Measurements from ENCODE around the gene TTLL10.

TTLL10 gene

DNA sequence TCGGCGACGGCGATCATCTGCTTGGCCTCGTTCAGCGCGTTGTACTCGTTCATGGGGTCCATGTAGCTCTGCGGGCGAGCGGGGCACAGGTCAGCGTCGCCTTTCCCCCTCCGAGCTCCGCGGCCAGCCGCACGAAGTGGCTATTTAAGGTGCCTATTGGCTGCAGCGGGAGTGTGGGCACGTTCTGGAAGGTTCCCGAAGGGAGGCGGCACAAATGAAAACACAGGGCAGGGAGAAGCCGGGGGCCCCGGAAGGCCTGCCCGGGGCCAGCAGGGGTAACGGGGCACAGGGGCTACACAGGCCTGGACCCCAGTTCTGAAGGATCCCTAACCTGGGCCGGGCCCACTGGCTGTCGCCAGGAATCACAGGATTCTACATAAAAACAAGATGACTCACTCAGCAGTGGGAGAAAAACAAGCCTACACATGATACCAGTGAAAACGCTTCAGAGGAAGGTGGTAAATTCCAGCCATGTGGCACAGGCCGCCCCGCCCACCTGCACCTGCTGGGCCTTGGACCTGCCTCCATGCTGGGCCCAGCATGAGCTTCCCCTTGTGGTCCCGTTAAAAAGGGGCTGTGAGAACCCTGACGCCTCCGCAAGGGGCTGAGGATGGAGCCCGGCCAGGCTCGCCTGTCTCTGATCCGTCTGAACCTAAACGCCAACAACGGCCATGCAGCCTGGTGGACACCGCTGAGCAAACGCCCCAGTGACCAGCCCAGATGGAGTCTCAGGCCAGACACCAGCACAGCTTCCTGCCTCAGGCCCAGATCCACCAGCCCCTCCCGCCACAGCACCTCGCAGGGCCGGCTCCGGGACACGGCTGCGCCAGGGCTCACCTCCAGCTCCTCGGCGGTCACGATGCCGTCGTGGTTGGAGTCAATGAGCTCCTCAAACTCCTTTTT, 44.2 kb downstream of the TTLL10 start:
- H3K4me3 ChIP-seq (ENCODE audit: low read depth, low read length), result no peak overlapping the region

DNA sequence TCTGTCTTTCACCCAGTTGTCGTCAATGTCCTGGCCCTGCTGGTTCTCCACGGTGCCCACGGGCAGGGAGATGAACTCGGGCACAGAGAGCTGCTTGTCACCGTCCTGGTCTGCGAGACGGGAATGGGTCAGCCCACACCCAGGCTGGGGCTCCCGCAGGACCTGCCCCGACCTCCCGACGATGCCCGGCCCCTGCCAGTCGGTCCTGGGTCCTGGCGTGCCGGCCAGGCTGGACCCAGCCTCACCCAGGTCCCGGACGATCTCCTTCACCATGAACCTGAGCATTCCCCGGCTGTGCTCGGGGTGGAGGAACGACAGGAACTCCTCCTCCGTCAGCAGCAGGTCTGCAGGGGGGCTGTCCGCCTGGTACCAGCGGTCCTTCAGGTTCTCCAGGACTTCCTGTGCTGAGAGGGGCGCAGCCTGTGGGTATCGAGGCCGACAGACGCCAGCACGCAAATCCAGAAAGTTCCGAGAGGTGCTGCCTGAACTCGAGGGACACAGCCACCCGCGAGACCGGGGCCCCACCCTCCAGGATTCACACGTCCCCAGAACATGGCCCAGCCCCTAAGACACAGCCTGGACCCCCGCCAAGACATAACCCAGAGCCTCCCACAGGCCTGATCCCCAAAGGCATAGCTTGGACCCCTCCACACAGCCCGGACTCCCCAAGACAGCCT, 45.0 kb downstream of the TTLL10 start:
- H3K4me3 ChIP-seq (ENCODE audit: low read depth, low read length), result no peak overlapping the region

DNA sequence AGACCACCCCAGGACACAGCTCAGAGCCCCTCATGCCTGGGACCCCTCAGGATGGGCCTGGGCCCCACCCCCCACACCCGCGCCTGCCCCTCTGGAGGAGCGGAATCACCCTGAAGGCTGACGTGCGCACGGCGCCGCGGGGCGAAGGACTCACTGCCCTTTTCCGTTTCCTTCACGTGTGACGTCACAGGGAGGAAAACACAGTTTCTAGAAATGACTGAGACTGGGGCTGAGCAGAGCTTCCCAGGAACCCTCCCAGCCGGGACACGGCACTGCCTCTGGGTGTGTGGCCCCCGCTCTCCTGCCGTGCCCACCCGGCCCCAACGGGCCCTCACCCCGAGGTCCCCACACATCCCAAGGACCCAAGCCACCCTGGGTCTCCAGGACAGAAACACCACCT, 45.7 kb downstream of the TTLL10 start:
- H3K4me3 ChIP-seq (ENCODE audit: low read depth, low read length), result no peak overlapping the region

DNA sequence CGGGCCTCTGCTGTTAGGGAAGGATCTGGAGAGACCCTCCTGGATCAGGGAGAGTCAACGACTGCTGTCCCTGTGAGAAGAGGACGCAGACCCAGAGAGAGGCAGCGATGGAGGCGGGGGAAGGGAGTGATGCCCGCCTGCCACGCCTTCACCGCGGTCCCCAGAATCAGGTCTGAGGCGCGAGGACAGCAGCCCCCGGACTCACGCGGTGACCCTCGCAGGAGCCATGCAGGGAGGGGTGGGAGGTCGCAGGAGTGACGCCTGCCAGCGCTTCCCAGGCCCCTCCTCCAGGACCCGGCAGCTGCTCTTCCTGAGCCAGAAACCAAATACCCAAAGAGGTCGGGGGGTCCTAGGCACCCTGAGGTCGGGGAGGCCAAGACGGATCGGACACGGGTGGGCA, 46.5 kb downstream of the TTLL10 start:
- H3K4me3 ChIP-seq (ENCODE audit: low read depth, low read length), result no peak overlapping the region

DNA sequence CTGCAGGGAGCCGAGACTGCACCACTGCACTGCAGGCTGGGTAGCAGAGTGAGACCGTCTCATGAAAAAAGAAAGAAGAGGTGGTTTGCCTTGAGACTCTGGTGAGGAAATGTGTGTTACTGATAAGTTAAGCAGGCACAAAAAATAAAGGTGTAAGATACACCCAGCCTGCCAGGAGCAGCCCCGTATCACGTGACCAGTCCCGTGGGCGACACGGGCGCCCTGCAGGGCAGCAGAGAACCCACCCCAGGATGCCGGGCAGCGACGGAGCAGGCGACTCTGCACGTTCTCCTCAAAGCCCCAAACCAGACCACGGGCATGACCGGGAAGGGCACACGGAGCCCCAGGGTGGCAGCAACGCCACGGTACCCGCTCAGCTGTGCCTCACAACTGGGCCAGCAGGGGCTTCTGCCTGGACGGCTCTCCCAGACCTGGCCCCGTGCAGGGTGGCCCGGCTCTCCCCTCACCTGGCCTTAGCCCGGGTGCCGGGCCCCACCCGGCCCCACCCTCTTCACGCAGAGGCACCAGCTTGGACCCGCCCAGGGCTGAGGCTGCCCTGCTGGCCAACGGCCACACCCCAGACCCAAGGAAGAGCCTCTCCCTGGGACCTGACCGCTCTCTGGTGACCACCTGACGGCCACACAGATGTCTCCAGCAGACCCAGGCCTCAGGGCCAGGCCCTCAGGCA, 48.4 kb downstream of the TTLL10 start:
- no peak overlapping the region for H3K4me3 ChIP-seq (ENCODE audit: low read depth, low read length)

DNA sequence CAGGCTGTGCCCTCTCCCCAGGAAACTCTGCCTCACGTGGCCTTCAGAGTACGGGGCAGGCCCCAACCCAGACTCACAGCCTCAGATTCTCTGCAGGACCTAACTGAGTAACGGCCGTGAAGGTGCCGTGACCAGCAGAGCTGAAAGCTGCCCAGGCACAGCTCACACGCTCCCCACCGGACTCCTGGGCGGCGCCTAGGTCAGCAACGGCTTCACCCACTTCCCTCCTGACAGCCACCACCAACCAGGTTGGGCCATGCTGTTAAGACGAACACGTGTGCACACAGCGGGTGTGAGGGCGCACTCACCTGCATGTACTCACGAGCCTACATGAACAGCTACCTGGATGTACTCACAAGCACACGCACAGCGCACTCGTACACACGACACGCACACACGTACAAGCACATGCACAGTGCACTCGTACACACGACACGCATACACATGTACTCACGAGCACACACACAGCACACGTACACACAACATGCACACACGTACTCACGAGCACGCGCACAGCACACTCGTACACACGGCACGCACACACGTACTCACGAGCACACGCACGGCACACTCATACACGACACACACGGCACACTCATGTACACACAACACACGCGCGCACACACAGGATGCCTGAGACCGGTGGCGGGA, 49.0 kb downstream of the TTLL10 start:
- no peak overlapping the region for H3K4me3 ChIP-seq (ENCODE audit: low read depth, low read length)

DNA sequence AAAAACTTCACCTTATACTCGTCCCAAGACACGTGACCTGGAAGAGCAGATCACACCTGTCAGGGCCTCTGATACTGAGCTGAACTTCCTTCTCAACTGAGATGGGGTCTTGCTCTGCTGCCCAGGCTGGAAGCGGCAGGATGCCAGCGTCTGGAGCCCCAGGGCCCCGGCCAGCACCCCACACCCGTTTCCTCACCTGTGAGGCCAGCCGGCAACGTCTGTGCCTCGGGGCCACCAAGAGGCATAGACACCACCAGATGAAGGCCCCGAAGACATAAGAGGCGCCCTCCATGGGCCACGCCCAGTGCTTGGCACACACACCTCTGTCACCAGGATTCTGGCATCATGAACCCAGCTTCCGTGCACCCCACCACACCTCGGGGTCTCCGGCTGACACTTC, 49.6 kb downstream of the TTLL10 start:
- no peak overlapping the region for H3K4me3 ChIP-seq (ENCODE audit: low read depth, low read length)

DNA sequence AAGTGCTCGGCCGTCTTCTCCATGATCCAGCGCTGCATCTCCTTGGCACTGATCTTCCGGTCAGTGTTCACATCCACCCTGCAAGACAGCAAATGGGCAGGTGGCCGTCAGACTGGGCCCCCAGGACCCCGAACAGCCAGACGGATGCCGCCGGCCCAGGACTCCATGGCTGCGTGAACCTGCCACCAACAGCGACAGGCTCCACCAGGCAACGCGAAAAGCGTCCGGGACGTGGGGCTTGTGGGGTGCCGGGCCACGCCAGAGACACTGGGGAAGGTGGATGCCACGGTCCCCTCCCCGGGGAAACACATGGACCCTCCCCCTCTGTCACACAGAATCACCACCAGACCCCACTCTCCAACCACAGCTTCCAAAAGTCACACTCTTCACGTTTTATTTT, 50.2 kb downstream of the TTLL10 start:
- no peak overlapping the region for H3K4me3 ChIP-seq (ENCODE audit: low read depth, low read length)

DNA sequence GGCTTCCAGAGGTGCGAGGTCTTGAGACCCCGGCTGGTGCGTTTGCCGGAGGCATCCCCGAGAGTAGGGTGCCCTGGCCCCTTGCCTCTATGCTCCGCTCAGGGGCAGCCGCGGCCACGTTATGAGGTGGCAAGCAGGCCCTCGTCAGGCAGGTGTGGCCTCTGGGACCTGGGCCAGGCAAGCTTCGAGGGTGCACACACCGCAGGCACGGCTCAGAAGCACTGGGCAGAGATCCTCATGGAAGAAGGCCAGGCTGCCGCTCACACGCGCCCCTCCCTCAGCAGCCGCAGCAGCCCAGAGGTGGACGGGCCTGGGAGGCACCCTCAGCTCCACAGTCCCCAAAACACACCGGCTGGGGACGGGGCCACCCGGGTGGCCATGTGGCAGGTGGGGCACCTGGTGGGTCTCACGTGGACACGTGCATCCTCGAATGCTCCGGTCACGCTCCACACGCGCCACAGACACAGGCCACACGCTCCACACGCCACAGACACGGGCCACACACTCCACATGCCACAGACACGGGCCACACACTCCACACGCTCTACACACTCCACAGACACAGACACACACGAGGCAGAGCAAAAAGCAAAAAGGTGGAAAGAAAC, 51.7 kb downstream of the TTLL10 start:
- no peak overlapping the region for H3K4me3 ChIP-seq (ENCODE audit: low read depth, low read length)

DNA sequence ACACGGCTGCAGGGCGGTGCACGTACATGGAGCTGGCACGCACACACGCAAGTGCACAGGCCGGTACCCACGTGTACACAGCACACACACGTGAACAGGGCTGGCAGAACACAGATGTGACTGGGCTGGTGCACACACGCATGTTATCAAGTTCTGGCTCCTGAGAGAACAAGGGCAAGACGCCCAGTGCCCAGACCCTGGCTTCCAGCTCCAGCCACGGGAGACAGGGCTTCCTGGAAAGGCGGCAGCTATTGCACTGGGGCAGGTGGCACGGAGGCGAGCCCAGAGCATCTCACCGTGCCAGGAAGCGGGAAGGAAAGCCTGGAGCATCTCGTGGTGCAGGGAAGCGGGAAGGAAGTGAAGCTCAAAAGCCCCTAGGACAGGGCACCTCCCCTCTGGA, 52.2 kb downstream of the TTLL10 start:
- no peak overlapping the region for H3K4me3 ChIP-seq (ENCODE audit: low read depth, low read length)

DNA sequence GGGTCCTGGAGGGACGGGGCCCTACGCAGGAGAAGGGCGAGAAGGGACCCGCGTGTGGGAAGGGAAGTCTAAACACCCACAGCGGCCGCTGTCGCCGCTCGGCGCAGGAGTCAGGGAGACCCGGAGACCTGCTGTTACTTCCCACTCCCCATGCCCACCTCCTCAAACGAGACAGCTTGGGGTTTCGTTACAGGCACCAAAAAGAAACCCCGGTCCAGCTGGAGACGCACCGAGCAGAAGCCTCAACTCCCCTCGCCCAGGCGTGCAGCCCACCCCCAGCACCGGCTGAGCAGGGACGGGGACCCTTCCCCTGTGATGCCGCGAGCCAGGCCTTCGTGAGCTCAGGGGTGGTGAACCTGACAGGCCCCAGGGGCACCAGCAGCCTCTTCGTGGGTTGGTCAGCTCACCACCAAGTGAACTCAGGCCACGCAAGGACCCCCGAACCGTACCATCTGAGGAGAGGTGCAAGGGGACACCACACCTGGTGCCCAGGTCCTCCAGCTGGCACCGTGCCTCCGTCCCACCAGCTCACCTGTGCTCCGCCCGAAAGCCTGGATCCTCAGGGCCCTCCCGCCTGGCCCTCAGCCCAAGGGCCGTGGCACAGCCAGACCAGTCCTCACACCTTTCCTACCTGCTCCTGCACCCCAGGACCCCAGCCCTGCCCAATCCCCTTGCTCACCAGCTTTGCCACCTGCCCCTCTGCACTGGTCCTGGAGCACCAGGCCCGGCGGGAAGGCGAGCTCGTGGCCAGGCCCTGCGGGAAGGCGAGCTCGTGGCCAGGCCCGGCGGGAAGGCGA, 53.1 kb downstream of the TTLL10 start:
- no peak overlapping the region for H3K4me3 ChIP-seq (ENCODE audit: low read depth, low read length)

DNA sequence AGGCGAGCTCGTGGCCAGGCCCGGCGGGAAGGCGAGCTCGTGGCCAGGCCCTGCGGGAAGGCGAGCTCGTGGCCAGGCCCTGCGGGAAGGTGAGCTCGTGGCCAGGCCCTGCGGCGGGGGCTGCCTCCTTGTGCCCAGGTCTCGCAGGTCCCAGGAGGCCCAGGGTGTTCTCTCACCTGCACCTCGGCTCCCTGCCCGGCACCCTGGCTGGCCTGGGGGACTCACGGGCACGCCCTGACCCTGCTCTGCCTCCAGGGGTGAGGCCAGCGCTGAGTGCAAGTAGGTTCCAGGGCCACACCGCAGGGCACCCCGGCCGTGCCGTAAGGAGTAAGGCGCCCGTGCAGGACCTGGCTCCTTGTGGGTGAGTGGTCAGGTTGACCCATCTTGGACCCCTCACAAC, 53.7 kb downstream of the TTLL10 start:
- no peak overlapping the region for H3K4me3 ChIP-seq (ENCODE audit: low read depth, low read length)

DNA sequence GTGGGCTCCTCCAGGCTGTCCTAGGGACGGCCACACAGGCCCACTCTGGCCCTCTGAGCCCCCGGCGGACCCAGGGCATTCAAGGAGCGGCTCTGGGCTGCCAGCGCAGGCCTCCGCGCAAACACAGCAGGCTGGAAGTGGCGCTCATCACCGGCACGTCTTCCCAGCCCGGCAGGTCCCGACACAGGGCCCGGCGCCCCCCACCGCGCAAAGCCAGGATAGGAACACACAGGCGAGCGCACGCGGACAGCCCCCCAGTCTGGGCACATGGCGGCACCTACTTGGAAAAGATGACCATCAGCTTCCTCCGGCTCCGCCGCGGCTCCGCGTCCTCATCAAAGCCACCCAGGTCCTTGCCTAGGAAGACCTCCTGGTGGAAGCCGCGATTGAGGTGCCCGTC, 54.5 kb downstream of the TTLL10 start:
- H3K4me3 ChIP-seq (ENCODE audit: low read depth, low read length), result no peak overlapping the region

DNA sequence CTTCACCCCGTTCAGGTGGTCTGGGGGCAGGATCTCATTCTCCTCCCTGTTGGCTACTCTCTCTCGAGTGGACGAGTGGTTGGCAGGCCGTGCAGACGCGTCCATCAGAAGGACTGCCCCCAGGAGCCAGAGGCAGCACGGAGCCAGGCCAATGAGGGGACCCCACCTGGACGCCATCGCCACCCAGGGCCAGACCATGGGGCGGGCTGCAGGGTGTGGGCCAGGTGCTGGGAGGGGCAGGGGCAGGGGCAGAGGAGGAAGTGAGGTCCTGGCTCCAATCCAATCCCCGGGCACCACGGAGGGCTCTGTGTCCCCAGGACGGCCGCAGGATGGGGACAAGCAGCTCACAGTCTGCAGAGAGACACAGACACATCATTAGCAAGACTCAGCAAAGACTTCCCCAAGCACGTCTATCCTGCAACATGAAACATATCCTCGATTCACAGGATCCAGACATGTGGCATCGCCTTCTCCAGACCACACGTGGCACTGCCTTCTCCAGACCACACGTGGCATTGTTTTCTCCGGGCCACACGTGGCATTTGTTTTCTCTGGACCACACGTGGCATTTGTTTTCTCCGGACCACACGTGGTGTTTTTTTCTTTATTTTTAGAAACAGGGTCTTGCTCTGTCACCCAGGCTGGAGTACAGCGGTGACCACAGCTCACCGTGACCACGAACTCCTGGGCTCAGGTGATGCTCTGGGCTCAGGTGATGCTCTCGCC, 55.1 kb downstream of the TTLL10 start:
- H3K4me3 ChIP-seq (ENCODE audit: low read depth, low read length), result no peak overlapping the region

DNA sequence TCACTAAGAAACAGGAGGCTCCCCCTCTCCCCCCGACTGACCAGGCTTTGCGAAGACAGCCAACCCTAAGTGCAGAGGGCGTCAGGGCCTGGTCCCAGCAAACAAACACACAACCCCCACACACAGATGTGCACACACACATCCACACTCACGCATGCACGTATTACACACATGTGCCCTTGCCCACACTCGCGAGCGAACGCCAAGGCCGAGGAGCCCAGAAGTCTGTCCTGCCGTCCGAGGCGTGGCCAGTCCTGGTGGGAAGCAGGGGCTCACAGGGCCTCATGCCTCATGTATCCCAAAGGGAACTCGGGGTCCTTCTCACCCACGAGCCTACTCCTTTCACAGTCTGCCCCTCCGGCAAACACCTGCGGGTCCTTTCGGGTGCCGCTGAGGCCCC, 56.1 kb downstream of the TTLL10 start:
- no peak overlapping the region for H3K4me3 ChIP-seq (ENCODE audit: low read depth, low read length)

DNA sequence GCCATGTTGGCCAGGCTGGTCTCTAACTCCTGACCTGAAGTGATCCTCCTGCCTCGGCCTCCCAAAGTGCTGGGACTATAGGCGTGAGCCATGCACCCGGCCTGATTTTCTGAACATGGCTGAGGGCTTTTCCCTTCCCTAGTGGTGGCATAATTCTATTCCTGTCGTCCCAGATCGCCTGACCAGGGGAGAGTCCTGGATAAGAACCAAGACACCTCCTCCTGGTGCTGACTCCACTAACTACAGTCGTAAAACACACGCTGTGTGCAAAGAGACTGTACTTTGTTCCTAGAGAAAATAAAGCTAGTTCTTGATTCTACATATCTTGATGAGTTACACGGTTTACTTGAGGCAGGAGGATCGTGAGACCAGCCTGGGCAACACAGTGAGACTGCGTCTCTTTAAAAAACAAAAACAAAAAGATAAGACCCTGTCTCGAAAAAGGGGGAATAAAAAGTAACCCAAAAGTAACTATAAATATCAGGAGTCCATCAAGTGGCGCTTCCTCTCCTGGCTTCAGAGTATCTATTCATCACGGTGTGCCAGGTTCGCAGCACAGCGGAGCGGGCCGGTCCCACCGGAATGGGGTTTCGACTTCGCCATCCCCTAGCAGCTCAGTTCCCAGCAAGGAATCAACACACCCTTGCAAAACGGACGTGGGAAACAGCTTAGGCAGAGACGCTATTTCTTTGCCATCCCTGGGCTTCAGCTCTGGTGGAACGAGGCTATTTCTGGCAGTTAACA, 57.1 kb downstream of the TTLL10 start:
- H3K4me3 ChIP-seq (ENCODE audit: low read depth, low read length), result peak overlapping the region; percentile 80

DNA sequence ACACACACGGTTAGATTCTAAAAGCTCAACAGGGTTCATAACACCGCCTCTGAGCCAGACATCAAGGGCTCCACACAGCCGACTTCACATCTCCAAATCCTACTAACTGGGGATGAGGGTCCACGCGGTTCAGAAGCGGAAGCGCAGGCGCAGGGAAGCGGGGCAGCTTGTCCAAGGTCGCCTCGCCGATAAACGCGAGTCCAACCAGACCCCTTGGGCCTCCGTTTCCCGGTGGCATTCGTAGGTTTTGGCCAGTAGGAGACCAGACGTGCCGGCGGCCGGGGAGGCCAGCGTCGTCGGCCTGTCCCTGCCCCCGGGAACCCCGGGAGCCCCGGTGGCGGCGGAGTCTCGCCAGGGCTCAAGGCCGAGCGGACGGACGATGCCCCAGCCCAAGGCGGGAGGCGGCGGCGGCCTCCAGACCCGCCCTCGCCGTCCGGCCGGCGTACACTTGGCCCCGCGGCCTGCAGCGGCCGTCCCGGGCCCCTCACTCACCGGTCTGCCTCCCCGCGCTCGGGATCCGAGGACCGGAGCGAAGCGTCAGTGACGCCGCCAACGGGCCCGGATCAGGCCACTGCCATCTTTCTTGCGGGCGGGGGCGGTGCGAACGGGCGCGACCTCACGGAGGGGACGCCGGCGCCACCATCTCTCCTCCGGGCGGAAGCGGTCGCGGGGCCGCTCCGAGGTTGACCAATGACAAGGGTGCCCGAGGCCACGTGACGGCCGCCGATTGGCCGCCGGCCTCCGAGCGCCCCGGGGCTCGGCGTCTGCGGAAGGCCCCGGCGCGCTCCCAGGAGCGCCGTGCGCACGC, 57.9 kb downstream of the TTLL10 start, which contains the start of gene SDF4:
Gene SDF4 (minus strand): TSS at position 602 of the 808 bp plus-strand sequence. CDS start 3,229 bp downstream, outside the sequence.
- H3K4me3 ChIP-seq (ENCODE audit: low read depth, low read length), result peak within 1 kb of the TSS; percentile 80

All from iPS-11a (cell line).